HepG2 (cell line): ENCODE data around the gene NDUFA8. TPM values are rescaled to one million over a fixed set of nuclear protein-coding genes. Genes with fewer than 3 reads are reported as not detected.

ENCODE experiments used
- GABPB1 ChIP-seq: IDR thresholded peaks from 2 replicates; pipeline ENCODE4 v1.6.1; 2016; ENCODE audit warnings: mild to moderate bottlenecking, missing genetic modification reagents, moderate library complexity, missing compliant biosample characterization
- PAWR ChIP-seq: sonication (generic); formaldehyde crosslinking; IDR thresholded peaks from 2 replicates; pipeline ENCODE4 v1.4.0; 2020; ENCODE audit warnings: missing genetic modification reagents, mild to moderate bottlenecking, borderline replicate concordance
- PCBP1 ChIP-seq: fragments of 200-400 bp; formaldehyde crosslinking; IDR thresholded peaks from 2 replicates; pipeline ENCODE4 v1.6.1; 2017; ENCODE audit warnings: mild to moderate bottlenecking, low read depth, low read length, borderline replicate concordance
- POLR2AphosphoS5 ChIP-seq: IDR thresholded peaks from 2 replicates; pipeline ENCODE4 v1.6.1; 2012; ENCODE audit warnings: low read depth, low read length
- RAD51 ChIP-seq: fragments of 450-650 bp; IDR thresholded peaks from 2 replicates; pipeline ENCODE4 v1.6.1; 2016; ENCODE audit warnings: borderline replicate concordance
- TEAD3 ChIP-seq: optimal IDR thresholded peaks from 2 replicates; pipeline ENCODE3; 2016; ENCODE audit warnings: borderline replicate concordance
- TFDP1 ChIP-seq: IDR thresholded peaks from 2 replicates; pipeline ENCODE4 v1.6.1; 2016; ENCODE audit warnings: missing compliant biosample characterization, missing genetic modification reagents, borderline replicate concordance
- ZFP91 ChIP-seq: sonication (generic); formaldehyde crosslinking; IDR thresholded peaks from 2 replicates; pipeline ENCODE4 v1.9.0; 2022; ENCODE audit warnings: missing genetic modification reagents, mild to moderate bottlenecking, borderline replicate concordance
- ZFX ChIP-seq: sonication (generic); formaldehyde crosslinking; IDR thresholded peaks from 2 replicates; pipeline ENCODE4 v1.4.0; 2020; ENCODE audit warnings: mild to moderate bottlenecking, low read depth, missing genetic modification reagents, moderate library complexity
- ZNF136 ChIP-seq: sonication (generic); formaldehyde crosslinking; IDR thresholded peaks from 2 replicates; pipeline ENCODE4 v1.8.1; 2022; ENCODE audit warnings: low read depth, mild to moderate bottlenecking, moderate library complexity, missing genetic modification reagents
- ZNF501 ChIP-seq: sonication (generic); formaldehyde crosslinking; IDR thresholded peaks from 2 replicates; pipeline ENCODE4 v1.5.1; 2020; ENCODE audit warnings: mild to moderate bottlenecking, moderate library complexity, missing genetic modification reagents
- ZNF687 ChIP-seq: sonication (generic); formaldehyde crosslinking; IDR thresholded peaks from 2 replicates; pipeline ENCODE4 v1.5.1; 2020; ENCODE audit warnings: mild to moderate bottlenecking, missing genetic modification reagents, moderate library complexity
- ZSCAN31 ChIP-seq: sonication (generic); formaldehyde crosslinking; IDR thresholded peaks from 2 replicates; pipeline ENCODE4 v1.5.0; 2020; ENCODE audit warnings: low read depth, mild to moderate bottlenecking, missing genetic modification reagents
- polyA plus RNA-seq, 8 experiments: library from polyadenylated mRNA; depleted of rRNA in 3 of 8; stranded (reverse) in 7 of 8; unstranded in 1 of 8; fragments of >200 nt; fragmentation: Illumina TruSeq in 4 of 8; extraction: Trizol in 4 of 8; gene quantifications; 2 replicates each; pipeline versions ENCODE4 v1.2.1 to v1.2.3, GENCODE V29; 2011 to 2016; ENCODE audit warnings: low read depth in 4 of 8, missing spikeins in 1 of 8, mixed read lengths in 1 of 8; ENCODE audit not compliant: insufficient read depth in 1 of 8
- total RNA-seq, 5 experiments: library from RNA; depleted of rRNA; stranded (reverse); fragments of >200 nt; fragmentation: Illumina TruSeq; extraction: Trizol; gene quantifications; 2 replicates each; pipeline ENCODE4 v1.2.3, GENCODE V29; 2016; ENCODE audit warnings: low read depth in 1 of 5

Gene NDUFA8
- total and polyA plus RNA-seq, 2 of the 13 experiments (the other 11 are each of a cell fraction or from before 2014, with no cell fraction given), result 68.6 to 71.7 TPM

- TF ChIP-seq ZFX (peak; percentile 35; the same call in 1 of the 2 replicates), TFDP1 (CRISPR knock-in tag) (peak; percentile 43; the same call in 1 of the 2 replicates), RAD51 (no peak), ZNF136 (CRISPR knock-in tag) (0 out of 2 replicates have a peak, but pooled peaks have one; percentile 44), GABPB1 (CRISPR knock-in tag) (0 out of 2 replicates have a peak, but pooled peaks have one; percentile 35), PAWR (CRISPR knock-in tag) (no peak), ZFP91 (CRISPR knock-in tag) (peak; percentile 44; the same call in 1 of the 2 replicates), PCBP1 (0 out of 2 replicates have a peak, but pooled peaks have one; percentile 73), ZNF501 (CRISPR knock-in tag) (0 out of 2 replicates have a peak, but pooled peaks have one; percentile 40), TEAD3 (peak; percentile 12), ZNF687 (CRISPR knock-in tag) (peak; percentile 81; the same call in 1 of the 2 replicates), POLR2AphosphoS5 (no peak), ZSCAN31 (CRISPR knock-in tag) (0 out of 2 replicates have a peak, but pooled peaks have one; percentile 31)
Measured at GRCh38 chr9:122125509-122126330, 33.9 kb downstream of the NDUFA8 start (continued).
